Fibroblast of skin of right biceps (primary cell): ENCODE data around the gene RFX7.
A peak's percentile ranks its signal among the peaks of the same experiment; 100 is the strongest.

ENCODE experiments used
- DNase-seq: peaks from one replicate; pipeline ENCODE4 v3.0.0-alpha.2; 2013

Gene RFX7

GRCh38 chr15:56244038-56244810, 545 bp upstream of the RFX7 start:
- DNase-seq, result peak; percentile 90

GRCh38 chr15:56242576-56243162, 1.0 kb downstream of the RFX7 start:
- DNase-seq, result no peak

GRCh38 chr15:56241374-56242105, 2.1 kb downstream of the RFX7 start:
- no peak for DNase-seq

GRCh38 chr15:56240390-56240789, 3.3 kb downstream of the RFX7 start:
- no peak for DNase-seq

GRCh38 chr15:56236197-56236596, 7.5 kb downstream of the RFX7 start:
- no peak for DNase-seq

GRCh38 chr15:56234804-56235203, 8.9 kb downstream of the RFX7 start:
- no peak for DNase-seq

- no peak for DNase-seq
These were observed 10.1 kb downstream of the RFX7 start for GRCh38 chr15:56233549-56233948.

GRCh38 chr15:56232058-56232457, 11.6 kb downstream of the RFX7 start:
- no peak for DNase-seq

GRCh38 chr15:56228854-56229253, 14.8 kb downstream of the RFX7 start:
- no peak for DNase-seq

- DNase-seq, result no peak
These were observed 15.3 kb downstream of the RFX7 start for GRCh38 chr15:56228352-56228751.

- DNase-seq, result no peak
These were observed 15.9 kb downstream of the RFX7 start for GRCh38 chr15:56227780-56228179.

GRCh38 chr15:56227306-56227705, 16.4 kb downstream of the RFX7 start:
- no peak for DNase-seq

- no peak for DNase-seq
These were observed 18.2 kb downstream of the RFX7 start for GRCh38 chr15:56225520-56225919.

- no peak for DNase-seq
These were observed 21.4 kb downstream of the RFX7 start for GRCh38 chr15:56222302-56222701.

- DNase-seq, result no peak
These were observed 26.3 kb downstream of the RFX7 start for GRCh38 chr15:56217341-56217740.

GRCh38 chr15:56215769-56216168, 27.9 kb downstream of the RFX7 start:
- DNase-seq, result peak; percentile 88

- DNase-seq, result no peak
These were observed 31.6 kb downstream of the RFX7 start for GRCh38 chr15:56211960-56212550.

- DNase-seq, result no peak
These were observed 32.6 kb downstream of the RFX7 start for GRCh38 chr15:56211064-56211463.

- DNase-seq, result peak; percentile 20
These were observed 35.0 kb downstream of the RFX7 start for GRCh38 chr15:56208641-56209155.

GRCh38 chr15:56208185-56208584, 35.5 kb downstream of the RFX7 start:
- DNase-seq, result no peak

GRCh38 chr15:56207711-56208110, 36.0 kb downstream of the RFX7 start:
- DNase-seq, result no peak

GRCh38 chr15:56207092-56207491, 36.6 kb downstream of the RFX7 start:
- no peak for DNase-seq
